ENCODE data around the gene NHP2. TPM values are rescaled to one million over a fixed set of nuclear protein-coding genes. Genes with fewer than 3 reads are reported as not detected.

NHP2 gene
- total RNA-seq, 1 donor from 2014 or later = 57.5 TPM

- Histone ChIP-seq H3K27ac (no peak overlapping the region), H3K27me3 (ENCODE audit: low read depth) (peaks cover 6% of the 10 kb centered on the region), H3K4me3 (no peak overlapping the region), H3K4me1 (no peaks in the 10 kb centered on the region), H3K36me3 (no peaks in the 10 kb centered on the region), H3K9me3 (no peaks in the 10 kb centered on the region)
- no peak for ATAC-seq
- no peak for TF ChIP-seq CTCF (IDR thresholded peaks at IDR 0.05)
- no peak for DNase-seq
- intact Hi-C loops (cut with DNase I) = no loop called here
Measured at GRCh38 chr5:178192787-178193186, 39.1 kb upstream of the NHP2 start.

GRCh38 chr5:178192244-178192643, 38.6 kb upstream of the NHP2 start:
- ATAC-seq (no peak), DNase-seq (no peak)
- intact Hi-C loops (cut with DNase I) = no loop called here

GRCh38 chr5:178191661-178192060, 38.0 kb upstream of the NHP2 start:
- DNase-seq (no peak), ATAC-seq (no peak)
- Histone ChIP-seq H3K4me1 (no peaks in the 10 kb centered on the region), H3K27me3 (ENCODE audit: low read depth) (peaks cover 6% of the 10 kb centered on the region), H3K4me3 (no peak overlapping the region), H3K36me3 (no peaks in the 10 kb centered on the region), H3K27ac (no peak overlapping the region), H3K9me3 (no peaks in the 10 kb centered on the region)
- intact Hi-C loops (cut with DNase I) = no loop called here
- no peak for TF ChIP-seq CTCF (IDR thresholded peaks at IDR 0.05)

More at GRCh38 chr5:178192244-178192643, 38.6 kb upstream of the NHP2 start:
- Histone ChIP-seq H3K4me1 (no peaks in the 10 kb centered on the region), H3K9me3 (no peaks in the 10 kb centered on the region), H3K27ac (no peak overlapping the region), H3K4me3 (no peak overlapping the region), H3K27me3 (ENCODE audit: low read depth) (peaks cover 6% of the 10 kb centered on the region), H3K36me3 (no peaks in the 10 kb centered on the region)
- no peak for TF ChIP-seq CTCF (IDR thresholded peaks at IDR 0.05)

- H3K9me3 ChIP-seq = no peaks in the 10 kb centered on the region
- ATAC-seq (no peak), DNase-seq (no peak)
- H3K4me3 ChIP-seq = no peak overlapping the region
- no peaks in the 10 kb centered on the region for H3K4me1 ChIP-seq
- intact Hi-C loops (cut with DNase I) = no loop called here
- H3K27ac ChIP-seq = no peak overlapping the region
- no peak for TF ChIP-seq CTCF (IDR thresholded peaks at IDR 0.05)
- no peaks in the 10 kb centered on the region for H3K36me3 ChIP-seq
- peaks cover 5% of the 10 kb centered on the region for H3K27me3 ChIP-seq (ENCODE audit: low read depth)
Measured at GRCh38 chr5:178189433-178189832, 35.7 kb upstream of the NHP2 start.

- H3K36me3 ChIP-seq = no peaks in the 10 kb centered on the region
- no peak within 1 kb of the TSS for H3K4me3 ChIP-seq
- intact Hi-C loops (cut with DNase I) = no loop called here
- ATAC-seq (no peak), DNase-seq (no peak)
- H3K9me3 ChIP-seq = no peaks in the 10 kb centered on the region
- no peak for TF ChIP-seq CTCF (IDR thresholded peaks at IDR 0.05)
- no peaks in the 10 kb centered on the region for H3K27me3 ChIP-seq (ENCODE audit: low read depth)
- H3K27ac ChIP-seq = no peak within 1 kb of the TSS
- H3K4me1 ChIP-seq = no peaks in the 10 kb centered on the region
Measured at GRCh38 chr5:178187014-178187413, 33.3 kb upstream of the NHP2 start, which contains the start of gene GMCL2. TSS of gene GMCL2 (minus strand) at chr5:178187371. CDS start at chr5:178187299, 72 bp downstream.

GRCh38 chr5:178186427-178186826, 32.7 kb upstream of the NHP2 start:
- intact Hi-C loops (cut with DNase I) = no loop called here
- H3K9me3 ChIP-seq = no peaks in the 10 kb centered on the region
- ATAC-seq (no peak), DNase-seq (no peak)
- no peaks in the 10 kb centered on the region for H3K4me1 ChIP-seq
- H3K27me3 ChIP-seq (ENCODE audit: low read depth) = no peaks in the 10 kb centered on the region
- no peaks in the 10 kb centered on the region for H3K36me3 ChIP-seq
- no peak overlapping the region for H3K4me3 ChIP-seq
- H3K27ac ChIP-seq = no peak overlapping the region
- TF ChIP-seq CTCF (IDR thresholded peaks at IDR 0.05) = no peak
